ENCODE measurements around the gene APPL2.
"Not testable (repeated sequence)": the region's sequence is repeated elsewhere in the genome, so short reads cannot be mapped to it uniquely, and the experiment has no call there.

The APPL2 gene

GRCh38 chr12:105235732-105236476, at the start of gene APPL2:
Gene APPL2, minus strand, starts transcription at chr12:105236174. Its CDS starts 162 bp downstream, at chr12:105236012.
- FAIRE-seq: no peak

GRCh38 chr12:105285378-105285777, 49.4 kb upstream of the APPL2 start:
- FAIRE-seq: no peak

- no peak for FAIRE-seq
Measured at GRCh38 chr12:105281694-105282049, 45.7 kb upstream of the APPL2 start.

- no peak for FAIRE-seq
Measured at GRCh38 chr12:105280966-105281693, 45.2 kb upstream of the APPL2 start.

- FAIRE-seq: no peak
Measured at GRCh38 chr12:105279460-105280056, 43.6 kb upstream of the APPL2 start.

GRCh38 chr12:105278043-105278697, 42.2 kb upstream of the APPL2 start:
- no peak for FAIRE-seq

- no peak for FAIRE-seq
Measured at GRCh38 chr12:105275997-105276733, 40.2 kb upstream of the APPL2 start.

GRCh38 chr12:105274571-105274970, 38.6 kb upstream of the APPL2 start:
- FAIRE-seq: no peak

GRCh38 chr12:105273601-105274000, 37.6 kb upstream of the APPL2 start:
- FAIRE-seq: no peak

- no peak for FAIRE-seq
Measured at GRCh38 chr12:105272814-105273416, 36.9 kb upstream of the APPL2 start.

GRCh38 chr12:105272152-105272551, 36.2 kb upstream of the APPL2 start:
- no peak for FAIRE-seq

- no peak for FAIRE-seq
Measured at GRCh38 chr12:105271364-105271763, 35.4 kb upstream of the APPL2 start.

GRCh38 chr12:105270671-105271255, 34.8 kb upstream of the APPL2 start:
- no peak for FAIRE-seq

- FAIRE-seq: no peak
Measured at GRCh38 chr12:105267711-105268110, 31.7 kb upstream of the APPL2 start.

GRCh38 chr12:105264771-105265170, 28.8 kb upstream of the APPL2 start:
- no peak for FAIRE-seq

GRCh38 chr12:105262461-105263184, 26.6 kb upstream of the APPL2 start:
- FAIRE-seq: no peak

GRCh38 chr12:105261010-105261409, 25.0 kb upstream of the APPL2 start:
- FAIRE-seq: no peak

- FAIRE-seq: no peak
Measured at GRCh38 chr12:105259226-105259625, 23.3 kb upstream of the APPL2 start.

- FAIRE-seq: no peak
Measured at GRCh38 chr12:105257321-105257728, 21.4 kb upstream of the APPL2 start.

- no peak for FAIRE-seq
Measured at GRCh38 chr12:105256921-105257320, 20.9 kb upstream of the APPL2 start.

GRCh38 chr12:105256431-105256830, 20.5 kb upstream of the APPL2 start:
- not testable (repeated sequence) for FAIRE-seq
